Measurements from ENCODE around the gene STRIP1. TPM values are rescaled to one million over a fixed set of nuclear protein-coding genes. Genes with fewer than 3 reads are reported as not detected.

The STRIP1 gene
- total RNA-seq (10 to 100 TPM; 28.6 to 45.9 TPM), polyA plus RNA-seq (10 to 100 TPM in 1 of 2 donors, 1 to 10 TPM in 1; 8.3 to 26.0 TPM)
- long read RNA-seq, donor 1, transcript STRIP1-201 (21 exons, 3,265 nt), result major isoform, 22 of 47 reads
- long read RNA-seq, donor 1, partial matches to known transcripts, result 13 of 47 reads
- long read RNA-seq, donor 1, other reads (novel, unspliced or antisense), result 12 of 47 reads
- long read RNA-seq, donor 2, transcript STRIP1-201 (21 exons, 3,265 nt), result major isoform, 15 of 26 reads
- long read RNA-seq, donor 2, partial matches to known transcripts, result 6 of 26 reads
- long read RNA-seq, donor 2, other reads (novel, unspliced or antisense), result 5 of 26 reads

GRCh38 chr1:110034451-110035235, at the start of gene STRIP1:
STRIP1 (plus strand) TSS chr1:110034624; CDS start chr1:110034638, 14 bp downstream.
- peak; percentile 98 for ATAC-seq (ENCODE audit: low FRiP score)
- Histone ChIP-seq H3K36me3 (ENCODE audit: control insufficient read depth in 1 of 2, insufficient read depth in 2 of 2, low read length in 1 of 2) (peaks cover 5 to 8% of the 10 kb centered on the region in 2 donors), H3K27me3 (ENCODE audit: control insufficient read depth in 1 of 2, insufficient read depth in 2 of 2, low read length in 1 of 2) (no peaks in the 10 kb centered on the region), H3K27ac (ENCODE audit: low read depth in 1 of 2, low read length in 2 of 2) (peak within 1 kb of the TSS in 1 of 2 donors; percentile 49), H3K4me1 (ENCODE audit: control insufficient read depth in 1 of 2, insufficient read depth in 2 of 2, low read length in 2 of 2) (no peaks in the 10 kb centered on the region), H3K9me3 (ENCODE audit: control insufficient read depth, low read length) (no peaks in the 10 kb centered on the region), H3K4me3 (ENCODE audit: low read length in 2 of 2) (peak within 1 kb of the TSS; percentile 86 to 99)
- intact Hi-C loops (cut with DNase I), result loop anchor here in 1 of 2 donors (5.0 kb wide), 1 partner anchor 428 kb away; no protein-coding TSS in a partner anchor
- peak; percentile 96 for DNase-seq
- 0% methylated on average over 55 to 66 of the region's 66 CpGs for WGBS, 2 donors

DNA sequence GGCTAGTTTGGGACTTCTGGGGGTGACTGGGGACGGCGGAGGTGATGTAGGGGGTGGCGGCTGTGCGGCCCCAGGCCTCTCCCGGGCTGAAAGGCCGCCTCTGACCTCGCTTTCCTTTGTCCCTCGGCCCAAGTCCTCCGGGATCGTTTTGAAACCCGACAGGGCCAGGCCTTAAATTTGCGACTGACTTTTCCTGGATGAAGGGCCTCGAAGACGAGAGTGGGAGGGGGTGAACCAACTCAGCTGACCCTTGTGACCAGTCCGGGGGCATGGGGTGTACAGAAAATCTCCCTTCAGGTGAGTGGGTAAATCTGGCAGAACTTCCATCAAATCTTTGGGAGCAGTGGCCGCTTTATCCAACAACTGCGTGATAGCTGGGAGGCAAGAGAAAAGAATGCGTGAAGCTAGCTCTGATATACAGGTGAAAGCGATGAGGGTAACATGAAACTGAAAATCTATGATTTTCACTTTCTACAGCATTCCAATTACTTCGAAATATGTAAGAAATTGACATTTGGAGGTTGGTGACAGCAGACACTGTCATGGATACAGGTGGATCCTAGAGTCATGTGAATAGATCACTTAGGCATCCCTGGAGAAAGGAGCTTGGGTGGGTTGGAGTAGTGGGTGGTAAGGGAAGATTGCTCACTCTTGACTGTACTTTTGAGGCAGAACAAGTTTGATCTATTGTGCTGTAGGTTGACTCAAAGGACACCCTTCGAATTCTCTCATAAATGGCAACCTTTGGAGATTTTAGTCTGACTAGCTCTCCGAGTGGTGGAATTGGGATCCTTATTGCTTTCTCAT, 49.0 kb upstream of the STRIP1 start:
- peak overlapping the region; percentile 32 to 82 for H3K27ac ChIP-seq (ENCODE audit: low read depth in 1 of 2, low read length in 2 of 2)
- peaks cover 0 to under 1% of the 10 kb centered on the region in 2 donors for H3K4me1 ChIP-seq (ENCODE audit: control insufficient read depth in 1 of 2, insufficient read depth in 2 of 2, low read length in 2 of 2)
- ATAC-seq (ENCODE audit: low FRiP score) (no peak), DNase-seq (no peak)
- intact Hi-C loops (cut with DNase I), result loop anchor here (5.0 to 10.0 kb wide), 2 partner anchors 343 to 441 kb away; partner anchors contain the start of gene GNAI3 (in 1 of the 2)
- no peaks in the 10 kb centered on the region for H3K36me3 ChIP-seq (ENCODE audit: control insufficient read depth in 1 of 2, insufficient read depth in 2 of 2, low read length in 1 of 2)
- 8 to 9% methylated on average over 22 of the region's 22 CpGs for WGBS, 2 donors
- H3K27me3 ChIP-seq (ENCODE audit: control insufficient read depth in 1 of 2, insufficient read depth in 2 of 2, low read length in 1 of 2), result no peaks in the 10 kb centered on the region
- peak overlapping the region; percentile 2 to 65 for H3K4me3 ChIP-seq (ENCODE audit: low read length in 2 of 2)
- H3K9me3 ChIP-seq (ENCODE audit: control insufficient read depth, low read length), result no peaks in the 10 kb centered on the region

DNA sequence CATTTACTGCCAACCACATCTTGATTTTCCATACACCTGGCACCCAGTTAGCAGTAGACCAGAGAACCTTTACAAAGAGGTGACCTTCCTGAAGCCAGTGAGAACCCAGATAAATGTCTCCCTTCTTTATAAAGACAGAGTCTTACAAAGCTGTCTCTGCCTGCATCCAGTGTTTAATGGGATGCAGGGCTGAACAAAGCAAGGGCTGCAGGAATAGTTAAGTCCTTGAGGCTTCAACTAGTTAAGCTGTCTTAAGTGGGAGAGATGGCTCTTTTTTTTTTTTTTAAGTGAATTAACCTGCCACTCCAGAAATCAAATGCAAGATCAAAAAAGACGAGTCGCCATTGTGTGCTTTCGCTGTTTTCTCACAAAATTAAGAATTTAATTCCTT, 48.4 kb upstream of the STRIP1 start:
- intact Hi-C loops (cut with DNase I), result loop anchor here (5.0 to 10.0 kb wide), 2 partner anchors 344 to 441 kb away; partner anchors contain the start of gene GNAI3 (in 1 of the 2)
- WGBS, 2 donors, result 86 to 91% methylated on average over 3 of the region's 3 CpGs
- ATAC-seq (ENCODE audit: low FRiP score) (no peak), DNase-seq (no peak)
- H3K9me3 ChIP-seq (ENCODE audit: control insufficient read depth, low read length), result no peaks in the 10 kb centered on the region
- no peaks in the 10 kb centered on the region for H3K36me3 ChIP-seq (ENCODE audit: control insufficient read depth in 1 of 2, insufficient read depth in 2 of 2, low read length in 1 of 2)
- no peaks in the 10 kb centered on the region for H3K27me3 ChIP-seq (ENCODE audit: control insufficient read depth in 1 of 2, insufficient read depth in 2 of 2, low read length in 1 of 2)
- no peak overlapping the region for H3K27ac ChIP-seq (ENCODE audit: low read depth in 1 of 2, low read length in 2 of 2)
- H3K4me3 ChIP-seq (ENCODE audit: low read length in 2 of 2), result peak overlapping the region in 1 of 2 donors; percentile 65
- H3K4me1 ChIP-seq (ENCODE audit: control insufficient read depth in 1 of 2, insufficient read depth in 2 of 2, low read length in 2 of 2), result peaks cover 0 to 6% of the 10 kb centered on the region in 2 donors

GRCh38 chr1:109988349-109988914, 46.0 kb upstream of the STRIP1 start:
- WGBS, 2 donors, result 93% methylated on average over 3 of the region's 3 CpGs
- no peaks in the 10 kb centered on the region for H3K9me3 ChIP-seq (ENCODE audit: control insufficient read depth, low read length)
- no peak overlapping the region for H3K27ac ChIP-seq (ENCODE audit: low read depth in 1 of 2, low read length in 2 of 2)
- no peak overlapping the region for H3K4me3 ChIP-seq (ENCODE audit: low read length in 2 of 2)
- no peak for DNase-seq
- H3K36me3 ChIP-seq (ENCODE audit: control insufficient read depth in 1 of 2, insufficient read depth in 2 of 2, low read length in 1 of 2), result no peaks in the 10 kb centered on the region
- ATAC-seq (ENCODE audit: low FRiP score), result no peak
- intact Hi-C loops (cut with DNase I), result loop anchor here (5.0 to 10.0 kb wide), 2 partner anchors 346 to 444 kb away; partner anchors contain the start of gene GNAI3 (in 1 of the 2)
- H3K27me3 ChIP-seq (ENCODE audit: control insufficient read depth in 1 of 2, insufficient read depth in 2 of 2, low read length in 1 of 2), result no peaks in the 10 kb centered on the region
- peaks cover 3 to 6% of the 10 kb centered on the region in 2 donors for H3K4me1 ChIP-seq (ENCODE audit: control insufficient read depth in 1 of 2, insufficient read depth in 2 of 2, low read length in 2 of 2)

DNA sequence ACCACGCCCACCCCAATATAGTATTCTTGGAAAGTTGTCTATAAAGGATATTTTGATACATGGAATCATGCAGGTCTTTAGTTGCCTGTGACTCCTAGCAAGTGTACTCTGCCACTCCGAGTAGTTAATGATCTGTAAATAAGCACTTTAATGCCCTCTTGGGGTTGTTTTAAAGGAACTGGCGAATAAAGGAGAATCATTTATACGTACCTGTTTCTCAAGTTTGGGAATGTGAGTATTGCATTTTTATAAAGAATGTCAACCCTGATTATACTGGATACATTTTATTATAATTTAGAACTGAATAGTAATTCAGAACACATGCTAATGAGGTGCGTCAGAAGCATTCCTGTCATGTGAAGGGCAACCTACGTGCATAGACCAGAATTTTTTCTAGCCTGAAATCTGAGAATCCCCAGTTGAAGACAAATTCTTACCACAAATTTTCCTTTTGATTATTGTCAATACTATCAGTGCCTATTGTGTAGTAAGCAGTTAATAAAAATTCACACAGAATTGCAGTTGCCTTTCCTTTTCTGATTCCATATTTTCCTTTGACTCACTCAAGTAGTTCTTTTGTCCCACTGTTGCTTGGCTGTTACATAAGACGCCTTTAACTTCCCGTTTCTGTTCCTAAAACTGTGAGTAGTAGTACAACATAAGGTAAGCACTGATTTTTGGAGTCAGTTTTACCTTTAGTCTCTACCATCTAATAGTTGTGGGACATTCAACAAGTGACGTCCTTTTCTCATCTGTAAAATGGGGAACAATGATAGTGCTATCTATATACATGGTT, 44.7 kb upstream of the STRIP1 start:
- WGBS, 2 donors, result 82 to 89% methylated on average over 9 of the region's 9 CpGs
- Histone ChIP-seq H3K4me1 (ENCODE audit: control insufficient read depth in 1 of 2, insufficient read depth in 2 of 2, low read length in 2 of 2) (peaks cover 3 to 6% of the 10 kb centered on the region in 2 donors), H3K4me3 (ENCODE audit: low read length in 2 of 2) (no peak overlapping the region), H3K36me3 (ENCODE audit: control insufficient read depth in 1 of 2, insufficient read depth in 2 of 2, low read length in 1 of 2) (no peaks in the 10 kb centered on the region), H3K9me3 (ENCODE audit: control insufficient read depth, low read length) (no peaks in the 10 kb centered on the region), H3K27ac (ENCODE audit: low read depth in 1 of 2, low read length in 2 of 2) (no peak overlapping the region), H3K27me3 (ENCODE audit: control insufficient read depth in 1 of 2, insufficient read depth in 2 of 2, low read length in 1 of 2) (no peaks in the 10 kb centered on the region)
- intact Hi-C loops (cut with DNase I), result loop anchor here (5.0 to 10.0 kb wide), 2 partner anchors 347 to 445 kb away; partner anchors contain the start of gene GNAI3 (in 1 of the 2)
- no peak for DNase-seq
- no peak for ATAC-seq (ENCODE audit: low FRiP score)

DNA sequence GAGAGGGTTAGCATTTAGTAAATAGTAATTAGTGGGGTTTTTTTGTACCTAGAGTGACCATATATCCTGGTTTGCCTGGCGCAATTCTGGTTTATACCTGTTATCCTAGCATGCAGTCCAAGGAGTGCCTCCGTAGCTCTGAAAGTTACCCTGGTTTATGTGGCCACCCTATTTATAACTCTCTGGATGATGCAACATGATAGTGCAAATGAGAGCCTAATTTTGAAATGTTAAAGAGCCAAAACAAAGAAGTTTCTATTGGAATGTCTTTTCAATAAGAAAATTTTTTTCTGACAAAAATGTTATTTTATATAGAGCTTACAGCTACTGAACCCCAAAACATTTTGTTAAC, 44.1 kb upstream of the STRIP1 start:
- Histone ChIP-seq H3K36me3 (ENCODE audit: control insufficient read depth in 1 of 2, insufficient read depth in 2 of 2, low read length in 1 of 2) (no peaks in the 10 kb centered on the region), H3K9me3 (ENCODE audit: control insufficient read depth, low read length) (no peaks in the 10 kb centered on the region), H3K4me3 (ENCODE audit: low read length in 2 of 2) (no peak overlapping the region), H3K4me1 (ENCODE audit: control insufficient read depth in 1 of 2, insufficient read depth in 2 of 2, low read length in 2 of 2) (peaks cover 3 to 9% of the 10 kb centered on the region in 2 donors), H3K27ac (ENCODE audit: low read depth in 1 of 2, low read length in 2 of 2) (no peak overlapping the region), H3K27me3 (ENCODE audit: control insufficient read depth in 1 of 2, insufficient read depth in 2 of 2, low read length in 1 of 2) (no peaks in the 10 kb centered on the region)
- ATAC-seq (ENCODE audit: low FRiP score) (no peak), DNase-seq (no peak)
- WGBS, 2 donors, result 71 to 76% methylated on average over 2 of the region's 2 CpGs
- intact Hi-C loops (cut with DNase I), result no loop called here

DNA sequence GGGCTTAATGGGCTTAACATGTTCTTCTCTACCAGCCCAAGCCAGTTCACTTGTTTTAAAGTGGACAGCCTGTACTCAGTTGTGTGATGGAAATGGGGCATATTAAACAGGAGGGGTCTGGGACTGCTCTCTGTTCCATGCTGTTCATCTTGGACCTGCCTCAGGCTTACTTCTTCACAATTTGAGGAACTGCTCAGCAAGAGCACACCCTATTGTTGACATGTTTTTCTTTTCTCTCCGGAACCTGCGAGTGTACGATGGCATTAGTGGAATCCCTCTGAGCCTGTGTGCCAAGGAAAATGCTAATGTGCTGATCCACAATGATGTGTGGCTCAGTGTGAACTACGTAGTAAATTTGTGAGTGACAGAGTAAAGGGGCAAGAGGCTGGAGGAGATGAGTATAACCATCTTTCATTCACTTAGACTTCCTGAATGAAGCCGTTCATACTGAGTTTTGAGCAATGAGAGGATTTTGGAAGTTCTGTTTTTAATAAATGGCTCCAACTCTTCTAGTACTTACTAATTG, 43.0 kb upstream of the STRIP1 start:
- no peak for ATAC-seq (ENCODE audit: low FRiP score)

More for the DNA sequence above, 43.0 kb upstream of the STRIP1 start:
- Histone ChIP-seq H3K4me1 (ENCODE audit: control insufficient read depth in 1 of 2, insufficient read depth in 2 of 2, low read length in 2 of 2) (peaks cover 3 to 12% of the 10 kb centered on the region in 2 donors), H3K9me3 (ENCODE audit: control insufficient read depth, low read length) (no peaks in the 10 kb centered on the region), H3K36me3 (ENCODE audit: control insufficient read depth in 1 of 2, insufficient read depth in 2 of 2, low read length in 1 of 2) (no peaks in the 10 kb centered on the region), H3K27ac (ENCODE audit: low read depth in 1 of 2, low read length in 2 of 2) (no peak overlapping the region), H3K4me3 (ENCODE audit: low read length in 2 of 2) (no peak overlapping the region), H3K27me3 (ENCODE audit: control insufficient read depth in 1 of 2, insufficient read depth in 2 of 2, low read length in 1 of 2) (no peaks in the 10 kb centered on the region)
- intact Hi-C loops (cut with DNase I), result no loop called here
- 30 to 41% methylated on average over 5 of the region's 5 CpGs for WGBS, 2 donors
- no peak for DNase-seq
